Stimulated activated CD8-positive, alpha-beta memory T cell treated with anti-CD3 and anti-CD28 coated beads, Interleukin-2, amount 100 ng/mL, for 1 hour (primary cell): ENCODE measurements around the gene NCKAP5.

Source experiments
- DNase-seq, 2 donors: peaks; one replicate each; pipeline ENCODE4 v3.0.0-alpha.2; 2020; ENCODE audit warnings: low read depth in 2 of 2

The NCKAP5 gene

GRCh38 chr2:133382566-133382965 is 185.7 kb downstream of the NCKAP5 start:
- DNase-seq, result no peak

DNA sequence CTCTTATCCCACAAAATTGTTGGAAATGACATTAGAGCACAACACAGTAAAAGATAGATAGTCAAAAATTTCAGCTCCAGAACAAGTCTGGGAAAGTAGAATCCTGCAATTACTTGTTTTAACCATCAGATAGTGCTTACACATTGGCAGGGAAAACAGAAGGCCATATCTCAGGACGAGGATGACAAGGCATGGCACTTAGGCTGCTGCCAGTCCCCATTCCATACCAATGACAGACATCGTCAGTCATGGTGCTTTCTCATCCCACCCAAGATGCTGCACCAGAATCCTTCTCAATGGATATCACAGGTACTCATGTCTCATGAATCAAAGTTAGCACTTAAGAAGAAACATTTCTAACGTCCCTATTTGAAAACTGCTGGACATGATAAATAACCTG is 187.3 kb downstream of the NCKAP5 start:
- no peak for DNase-seq

DNA sequence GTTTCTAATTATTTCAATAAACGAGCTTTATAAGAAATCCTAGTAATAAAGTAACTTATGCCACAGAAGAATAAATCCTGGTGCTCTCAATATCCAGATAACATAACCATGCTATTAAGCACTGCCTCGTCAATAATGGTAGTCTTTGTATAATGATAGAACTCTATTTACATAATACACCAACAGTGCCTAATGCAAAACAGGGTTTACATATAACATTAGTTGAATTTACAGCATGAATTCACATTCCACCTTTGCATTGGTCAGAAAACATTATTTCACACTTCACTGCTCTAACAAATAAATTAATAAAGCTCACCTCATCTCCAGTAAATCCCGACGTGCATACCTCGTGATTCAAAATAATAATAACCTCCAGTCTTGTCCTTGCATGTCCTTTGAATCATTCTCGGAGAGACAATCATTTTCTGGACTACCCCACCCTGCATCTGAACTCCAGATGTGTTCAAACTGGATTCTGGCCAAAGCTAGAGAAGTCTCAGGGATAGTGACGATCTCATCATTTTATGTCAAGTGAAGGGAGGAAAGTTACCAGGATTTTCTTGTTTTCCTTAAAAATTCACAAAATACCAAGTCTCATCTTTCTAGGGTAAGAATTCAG is 189.2 kb downstream of the NCKAP5 start:
- DNase-seq, result no peak

DNA sequence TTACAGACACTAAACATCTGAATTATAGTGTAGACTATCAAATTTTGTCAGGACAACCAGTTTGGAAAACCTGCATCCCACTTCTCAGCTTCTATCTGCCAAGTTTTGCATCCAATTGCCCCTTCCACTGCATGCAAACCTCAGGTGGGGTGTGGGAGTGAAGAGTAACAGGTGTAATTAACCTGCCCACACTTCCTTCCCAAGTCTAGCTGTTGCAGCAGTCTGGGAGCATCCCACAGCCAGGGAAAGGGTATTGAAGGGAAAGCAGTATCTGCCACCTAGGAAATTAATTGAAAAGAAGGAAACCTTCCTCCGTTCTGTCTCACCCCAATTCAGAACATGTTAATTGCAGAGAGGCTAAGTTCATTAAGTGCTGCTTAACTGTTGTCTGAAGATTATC is 189.9 kb downstream of the NCKAP5 start:
- DNase-seq, result no peak

GRCh38 chr2:133377599-133377998 is 190.7 kb downstream of the NCKAP5 start:
- DNase-seq, result no peak

- no peak for DNase-seq
Observed at GRCh38 chr2:133377021-133377481, 191.2 kb downstream of the NCKAP5 start.

- no peak for DNase-seq
Observed at GRCh38 chr2:133374781-133375180, 193.5 kb downstream of the NCKAP5 start.

GRCh38 chr2:133371286-133371685 is 197.0 kb downstream of the NCKAP5 start:
- DNase-seq, result no peak

- DNase-seq, result no peak
Observed at GRCh38 chr2:133369901-133370658, 198.2 kb downstream of the NCKAP5 start.

DNA sequence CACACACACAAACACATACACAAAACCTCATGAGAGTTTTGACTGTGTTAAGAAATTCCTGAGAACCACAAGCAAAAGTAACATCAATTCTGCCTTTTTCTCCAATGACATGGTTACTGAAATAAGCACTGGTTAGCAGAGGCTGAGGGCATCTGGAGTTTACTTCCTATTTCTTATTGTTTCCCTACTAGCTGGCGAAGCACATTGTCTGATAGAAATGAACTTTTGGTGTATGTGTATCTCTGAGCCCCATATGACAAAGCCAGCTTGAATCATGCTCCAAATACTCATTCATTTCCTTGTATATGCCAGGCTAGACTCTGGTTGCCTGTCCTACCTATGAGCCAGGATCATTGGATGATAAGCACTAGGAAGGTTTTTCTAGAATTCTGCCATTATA is 203.1 kb downstream of the NCKAP5 start:
- no peak for DNase-seq

- no peak for DNase-seq
Observed at GRCh38 chr2:133364636-133365035, 203.6 kb downstream of the NCKAP5 start.

- no peak for DNase-seq
Observed at GRCh38 chr2:133363884-133364283, 204.4 kb downstream of the NCKAP5 start.

DNA sequence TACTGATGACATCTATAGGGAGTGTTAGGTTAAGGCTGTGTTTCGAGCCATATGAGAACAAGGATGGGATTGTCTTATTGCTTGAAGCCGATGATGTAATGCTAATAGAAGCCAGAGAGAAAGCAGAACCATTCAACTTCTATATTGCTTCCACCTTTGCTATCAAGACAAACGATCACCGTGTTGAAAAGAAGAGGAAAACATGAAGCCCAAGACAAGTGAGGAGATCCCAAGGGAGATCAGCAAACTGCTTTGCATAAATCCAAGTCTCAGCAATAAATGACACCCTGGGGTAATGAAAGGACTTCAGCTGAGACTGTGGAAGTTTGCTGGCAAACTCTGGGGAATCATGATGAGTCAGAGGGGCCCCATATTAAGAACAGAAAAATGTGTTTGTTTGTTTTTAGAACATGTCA is 206.2 kb downstream of the NCKAP5 start:
- DNase-seq, result no peak

DNA sequence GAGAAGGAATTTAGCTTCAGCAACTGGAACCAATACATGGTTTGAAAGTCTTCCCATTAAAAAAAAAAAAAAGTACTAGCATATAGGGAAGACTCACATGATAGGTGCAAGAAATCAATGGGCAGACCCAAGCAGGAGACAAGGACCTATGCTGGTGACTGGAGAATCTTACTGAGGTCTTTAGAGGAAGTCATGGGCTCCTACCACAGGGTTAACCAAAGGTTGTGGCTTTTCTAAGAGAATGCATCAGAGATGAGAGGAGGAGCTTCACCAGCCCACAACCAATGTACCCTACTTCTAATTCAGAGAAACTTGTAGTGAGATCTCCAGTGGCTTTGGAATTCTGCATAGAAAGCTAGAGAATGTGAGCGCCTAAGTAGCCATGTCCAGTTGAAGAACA is 207.4 kb downstream of the NCKAP5 start:
- DNase-seq, result no peak

GRCh38 chr2:133360190-133360589 is 208.1 kb downstream of the NCKAP5 start:
- no peak for DNase-seq

GRCh38 chr2:133352719-133353118 is 215.5 kb downstream of the NCKAP5 start:
- DNase-seq, result no peak

DNA sequence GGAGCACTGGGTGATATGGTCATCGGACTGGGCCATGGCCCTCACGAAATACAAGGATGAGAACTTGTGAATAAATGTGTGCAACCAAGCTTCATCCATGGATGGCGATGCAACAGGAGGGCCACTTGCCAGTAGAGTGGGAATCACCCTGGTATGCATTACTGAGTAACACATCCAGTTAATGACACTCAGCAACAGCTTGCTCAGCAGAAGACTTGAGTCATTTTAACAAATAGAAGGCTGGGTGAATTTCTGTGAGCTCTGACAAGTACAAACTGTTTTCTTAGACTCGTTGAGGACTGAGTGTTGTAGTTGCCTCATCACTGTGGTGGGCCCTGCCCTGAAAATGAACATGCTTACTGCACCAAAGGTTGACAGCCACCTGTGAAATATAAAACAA is 221.6 kb downstream of the NCKAP5 start:
- DNase-seq, result no peak

GRCh38 chr2:133345638-133346037 is 222.6 kb downstream of the NCKAP5 start:
- no peak for DNase-seq

GRCh38 chr2:133344849-133345248 is 223.4 kb downstream of the NCKAP5 start:
- no peak for DNase-seq

DNA sequence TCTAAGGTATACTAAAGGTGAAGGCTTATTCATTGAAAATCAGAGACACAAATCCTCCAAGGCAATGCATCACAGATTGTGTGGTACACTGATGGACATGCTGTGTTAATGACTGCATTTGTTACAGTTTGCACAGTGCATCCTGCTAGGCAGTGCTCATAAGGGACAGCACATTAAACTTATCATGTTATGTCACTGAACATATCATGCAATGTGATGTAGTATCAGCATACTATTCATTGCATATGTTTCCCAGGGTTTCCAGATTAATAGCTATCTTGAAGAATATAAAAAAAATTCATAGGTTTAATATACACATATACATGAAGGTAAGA is 225.3 kb downstream of the NCKAP5 start:
- no peak for DNase-seq

GRCh38 chr2:133342286-133343017 is 225.8 kb downstream of the NCKAP5 start:
- no peak for DNase-seq

- no peak for DNase-seq
Observed at GRCh38 chr2:133341575-133341974, 226.7 kb downstream of the NCKAP5 start.

DNA sequence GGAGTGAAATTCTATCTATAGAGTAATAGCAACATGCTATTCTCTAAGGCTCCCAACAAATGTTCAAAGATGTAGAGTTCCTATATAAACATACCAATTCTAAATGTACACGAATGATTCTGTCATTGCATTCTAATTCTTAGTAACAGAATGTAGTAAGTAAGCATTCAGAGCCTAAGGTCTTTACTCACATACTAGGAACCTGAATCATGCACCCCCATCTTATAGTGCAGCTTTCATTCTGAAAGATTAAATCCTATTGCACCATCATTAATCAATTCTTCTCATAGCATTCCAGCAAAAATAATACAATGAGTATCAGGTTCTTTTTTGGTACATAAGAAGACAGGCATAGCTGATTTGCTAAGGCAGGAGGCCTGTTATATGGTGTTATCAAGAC is 230.0 kb downstream of the NCKAP5 start:
- DNase-seq, result no peak
